Common myeloid progenitor, CD34-positive (primary cell): ENCODE measurements around the gene TTI1.

Source experiments
- CTCF ChIA-PET: fragments of 350-600 bp; sonication (Branson Sonifier 250); formaldehyde crosslinking; loops from one replicate; lab custom pipeline; 2021; ENCODE audit warnings: antibody characterized with exemption; lab: Charles Lee
- POLR2A ChIA-PET: fragments of 350-600 bp; sonication (Branson Sonifier 250); formaldehyde crosslinking; loops from one replicate; lab custom pipeline; 2021; ENCODE audit warnings: antibody characterized with exemption; lab: Charles Lee
- DNase-seq, 3 donors: peaks; one replicate each; pipeline versions ENCODE4 v3.0.0 to v3.0.0-alpha.2; 2013
- H3K27ac ChIP-seq, 2 experiments: 1 replicate in 1 of 2; 2 replicates in 1 of 2; pipeline ENCODE4 v1.7.0; 2013; ENCODE audit warnings: inconsistent platforms in 2 of 2, low read length in 2 of 2, mild to moderate bottlenecking in 2 of 2, low read depth in 1 of 2, moderate library complexity in 1 of 2; ENCODE audit not compliant: severe bottlenecking in 2 of 2, insufficient read depth in 1 of 2, poor library complexity in 1 of 2
- H3K27me3 ChIP-seq, 5 experiments: replicated peaks in 2 of 5; 1 replicate in 3 of 5; 2 replicates in 2 of 5; pipeline versions ENCODE4 v1.6.1 to v1.7.0; 2013; ENCODE audit warnings: low read length in 4 of 5, mild to moderate bottlenecking in 2 of 5, moderate library complexity in 2 of 5, inconsistent platforms in 1 of 5; ENCODE audit not compliant: insufficient read depth in 5 of 5, control insufficient read depth in 4 of 5
- H3K36me3 ChIP-seq, 4 experiments: 1 replicate in 2 of 4; 2 replicates in 2 of 4; pipeline versions ENCODE4 v1.6.1 to v1.7.0; 2013; ENCODE audit warnings: low read length in 3 of 4, control low read depth in 1 of 4, mild to moderate bottlenecking in 1 of 4; ENCODE audit not compliant: control insufficient read depth in 4 of 4, insufficient read depth in 4 of 4
- H3K4me1 ChIP-seq, 4 experiments: 1 replicate in 3 of 4; 2 replicates in 1 of 4; pipeline versions ENCODE4 v1.6.1 to v1.7.1; 2013; ENCODE audit warnings: low read length in 3 of 4, mild to moderate bottlenecking in 3 of 4, control low read depth in 1 of 4, inconsistent platforms in 1 of 4, moderate library complexity in 1 of 4; ENCODE audit not compliant: control insufficient read depth in 4 of 4, insufficient read depth in 4 of 4; ENCODE audit errors: control extremely low read depth in 1 of 4
- H3K4me3 ChIP-seq, 7 experiments: 1 replicate in 4 of 7; 2 replicates in 3 of 7; pipeline versions ENCODE4 v1.5.1 to v1.7.0; 2013; ENCODE audit warnings: mild to moderate bottlenecking in 7 of 7, low read length in 6 of 7, moderate library complexity in 6 of 7, inconsistent platforms in 2 of 7, low read depth in 2 of 7, control low read depth in 1 of 7; ENCODE audit not compliant: insufficient read depth in 4 of 7, control insufficient read depth in 1 of 7; ENCODE audit errors: extremely low read depth in 1 of 7
- H3K9me3 ChIP-seq, 5 experiments: 1 replicate in 4 of 5; 2 replicates in 1 of 5; pipeline versions ENCODE4 v1.6.1 to v1.7.1; 2013; ENCODE audit warnings: low read length in 4 of 5, mild to moderate bottlenecking in 2 of 5, inconsistent platforms in 1 of 5, low read depth in 1 of 5, moderate library complexity in 1 of 5; ENCODE audit not compliant: control insufficient read depth in 4 of 5, insufficient read depth in 2 of 5; ENCODE audit errors: control extremely low read depth in 1 of 5
- WGBS: methylation state at CpG from one replicate; pipeline ENCODE4 v1.1.5; 2013; ENCODE audit not compliant: insufficient coverage; 5-methylcytosine and 5-hydroxymethylcytosine counted together

The TTI1 gene

GRCh38 chr20:37991157-37991866, 41.9 kb downstream of the TTI1 start:
- WGBS = 100% methylated on average over 4 of the region's 4 CpGs
- POLR2A ChIA-PET = interaction anchor here (0.6 kb wide), 1 partner anchor 372 kb away, joined by 3 read pairs; no protein-coding TSS in a partner anchor
- Histone ChIP-seq H3K9me3 (no peaks in the 10 kb centered on the region), H3K4me1 (peaks cover 12 to 26% (median 19%) of the 10 kb centered on the region in 4 experiments), H3K36me3 (peaks cover 10 to 71% (median 49%) of the 10 kb centered on the region in 4 experiments), H3K27me3 (no peaks in the 10 kb centered on the region), H3K4me3 (no peak overlapping the region), H3K27ac (no peak overlapping the region)
- CTCF ChIA-PET = interaction anchor here (0.6 to 5.6 kb wide), 9 partner anchors 11 to 587 kb away, joined by 3 to 64 read pairs (median 3); partner anchors contain the start of genes RPRD1B and TTI1
- DNase-seq = no peak

DNA sequence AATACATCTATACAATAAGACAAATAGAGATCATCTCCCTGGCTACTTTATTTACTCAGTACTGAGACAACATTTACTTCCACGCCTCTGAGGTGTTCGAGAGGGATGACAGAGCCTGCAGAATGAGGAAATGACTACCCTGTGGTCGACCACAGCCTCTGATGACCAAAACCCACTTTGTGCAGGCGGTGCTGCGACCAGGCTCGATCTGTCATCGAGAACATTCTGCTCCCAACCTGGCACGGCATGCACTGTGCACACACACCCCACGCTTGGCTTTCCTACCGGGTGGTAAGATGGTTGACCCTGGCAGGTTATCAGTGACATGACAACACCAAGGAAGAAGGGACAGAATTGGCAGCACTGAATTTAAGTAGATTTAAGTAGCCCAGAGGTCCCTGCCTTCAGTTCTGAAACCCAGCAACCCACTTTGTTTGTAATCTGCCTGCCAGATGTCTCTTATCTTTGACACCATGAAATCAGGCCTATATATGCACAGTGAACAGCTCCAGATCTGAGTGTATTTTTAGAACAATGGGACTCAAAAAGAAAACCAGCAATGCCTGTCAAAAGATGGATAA, 42.6 kb downstream of the TTI1 start:
- Histone ChIP-seq H3K9me3 (no peaks in the 10 kb centered on the region), H3K27ac (peak overlapping the region in 1 of 2 experiments; percentile 41), H3K27me3 (no peaks in the 10 kb centered on the region), H3K4me3 (no peak overlapping the region), H3K4me1 (peaks cover 12 to 26% (median 19%) of the 10 kb centered on the region in 4 experiments), H3K36me3 (peaks cover 9 to 69% (median 45%) of the 10 kb centered on the region in 4 experiments)
- ChIA-PET CTCF (interaction anchor here (1.0 to 5.6 kb wide), 3 partner anchors 11 to 426 kb away, joined by 3 to 64 read pairs (median 3); no protein-coding TSS in a partner anchor), POLR2A (no interaction called here)
- peak; percentile 75 to 96 (median 95) for DNase-seq
- 16% methylated on average over 10 of the region's 10 CpGs for WGBS

GRCh38 chr20:37989601-37990295, 43.5 kb downstream of the TTI1 start:
- POLR2A ChIA-PET = no interaction called here
- CTCF ChIA-PET = no interaction called here
- peak in 1 of 3 donors; percentile 10 for DNase-seq
- Histone ChIP-seq H3K27ac (peak overlapping the region in 1 of 2 experiments; percentile 41), H3K27me3 (no peaks in the 10 kb centered on the region), H3K36me3 (peaks cover 6 to 67% (median 38%) of the 10 kb centered on the region in 4 experiments), H3K4me3 (no peak overlapping the region), H3K4me1 (peaks cover 12 to 26% (median 19%) of the 10 kb centered on the region in 4 experiments), H3K9me3 (no peaks in the 10 kb centered on the region)
- WGBS = 78% methylated on average over 5 of the region's 7 CpGs

DNA sequence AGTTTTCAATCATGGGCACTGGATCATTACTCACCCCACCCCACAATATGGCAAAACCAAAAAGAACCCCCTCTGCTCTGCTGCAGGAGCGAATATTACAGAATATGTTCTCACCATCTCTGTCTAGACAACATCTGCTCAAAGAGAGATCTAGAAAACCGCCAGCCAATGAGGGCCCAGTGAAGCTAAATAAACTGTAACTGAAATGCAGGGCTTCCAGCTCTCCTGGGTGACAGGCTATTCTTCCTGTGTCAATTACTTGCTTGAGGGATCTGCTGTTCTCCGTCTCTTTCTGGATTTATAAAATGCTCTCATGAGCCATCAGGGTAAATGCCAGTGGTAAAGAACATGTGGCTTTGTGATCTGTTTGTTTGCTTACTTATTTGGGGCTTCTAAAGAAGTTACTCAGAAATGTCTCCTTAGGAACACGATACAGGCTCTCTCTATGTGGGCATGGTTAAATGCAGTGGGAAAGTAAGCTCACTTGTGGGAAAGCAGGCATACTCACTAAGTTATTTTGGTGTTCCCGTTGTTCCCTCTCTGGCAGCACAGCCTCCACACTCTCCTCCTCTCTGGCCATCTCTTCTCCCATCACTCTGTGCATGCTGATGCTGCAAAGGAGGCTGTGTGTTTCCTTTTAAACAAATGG, 44.8 kb downstream of the TTI1 start:
- H3K27ac ChIP-seq = no peak overlapping the region
- DNase-seq = no peak
- POLR2A ChIA-PET = no interaction called here
- 97% methylated on average over 4 of the region's 5 CpGs for WGBS
- no peak overlapping the region for H3K4me3 ChIP-seq
- no peaks in the 10 kb centered on the region for H3K27me3 ChIP-seq
- CTCF ChIA-PET = no interaction called here
- peaks cover 6 to 71% (median 30%) of the 10 kb centered on the region in 4 experiments for H3K36me3 ChIP-seq
- no peaks in the 10 kb centered on the region for H3K9me3 ChIP-seq
- H3K4me1 ChIP-seq = peaks cover 12 to 26% (median 19%) of the 10 kb centered on the region in 4 experiments

- no peak overlapping the region for H3K4me3 ChIP-seq
- peaks cover 12 to 25% (median 18%) of the 10 kb centered on the region in 4 experiments for H3K4me1 ChIP-seq
- no peak overlapping the region for H3K27ac ChIP-seq
- 98% methylated on average over 9 of the region's 12 CpGs for WGBS
- no peaks in the 10 kb centered on the region for H3K9me3 ChIP-seq
- POLR2A ChIA-PET = interaction anchor here (0.6 kb wide), 1 partner anchor 1008 kb away, joined by 3 read pairs; no protein-coding TSS in a partner anchor
- no peaks in the 10 kb centered on the region for H3K27me3 ChIP-seq
- H3K36me3 ChIP-seq = peaks cover 6 to 77% (median 33%) of the 10 kb centered on the region in 4 experiments
- peak in 2 of 3 donors; percentile 13 to 25 for DNase-seq
- CTCF ChIA-PET = interaction anchor here (1.5 kb wide), 1 partner anchor 45 kb away, joined by 3 read pairs; no protein-coding TSS in a partner anchor
Measured at GRCh38 chr20:37987602-37988290, 45.5 kb downstream of the TTI1 start.
